IMR-90 (cell line): ENCODE measurements around the gene SEC14L1.

Experiments
- BHLHE40 ChIP-seq: fragments of 150-350 bp; IDR thresholded peaks from 2 replicates; pipeline ENCODE4 v1.6.1; 2016; ENCODE audit warnings: mild to moderate bottlenecking, low read depth, low read length
- POLR2A ChIP-seq: IDR thresholded peaks from 2 replicates; pipeline ENCODE4 v1.6.1; 2012; ENCODE audit warnings: mild to moderate bottlenecking, low read depth, low read length
- RFX5 ChIP-seq: IDR thresholded peaks from 2 replicates; pipeline ENCODE4 v1.8.0; 2012; ENCODE audit warnings: low read depth, mild to moderate bottlenecking, low read length, moderate library complexity
- TF ChIP-seq, protein P1 (sequence below): fragments of 150-350 bp; IDR thresholded peaks from 2 replicates; pipeline ENCODE4 v1.6.1; 2016; ENCODE audit warnings: low read depth, mild to moderate bottlenecking, low read length, moderate library complexity, borderline replicate concordance
- TF ChIP-seq, protein P2 (sequence below): conservative IDR thresholded peaks from 2 replicates; pipeline ENCODE4 v1.5.1; 2012; ENCODE audit warnings: mild to moderate bottlenecking, low read depth, low read length, improper control_type of control experiment

- TF ChIP-seq, protein P1, sequence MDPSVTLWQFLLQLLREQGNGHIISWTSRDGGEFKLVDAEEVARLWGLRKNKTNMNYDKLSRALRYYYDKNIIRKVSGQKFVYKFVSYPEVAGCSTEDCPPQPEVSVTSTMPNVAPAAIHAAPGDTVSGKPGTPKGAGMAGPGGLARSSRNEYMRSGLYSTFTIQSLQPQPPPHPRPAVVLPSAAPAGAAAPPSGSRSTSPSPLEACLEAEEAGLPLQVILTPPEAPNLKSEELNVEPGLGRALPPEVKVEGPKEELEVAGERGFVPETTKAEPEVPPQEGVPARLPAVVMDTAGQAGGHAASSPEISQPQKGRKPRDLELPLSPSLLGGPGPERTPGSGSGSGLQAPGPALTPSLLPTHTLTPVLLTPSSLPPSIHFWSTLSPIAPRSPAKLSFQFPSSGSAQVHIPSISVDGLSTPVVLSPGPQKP, result no peak
- no peak for TF ChIP-seq BHLHE40
- TF ChIP-seq, protein P2, sequence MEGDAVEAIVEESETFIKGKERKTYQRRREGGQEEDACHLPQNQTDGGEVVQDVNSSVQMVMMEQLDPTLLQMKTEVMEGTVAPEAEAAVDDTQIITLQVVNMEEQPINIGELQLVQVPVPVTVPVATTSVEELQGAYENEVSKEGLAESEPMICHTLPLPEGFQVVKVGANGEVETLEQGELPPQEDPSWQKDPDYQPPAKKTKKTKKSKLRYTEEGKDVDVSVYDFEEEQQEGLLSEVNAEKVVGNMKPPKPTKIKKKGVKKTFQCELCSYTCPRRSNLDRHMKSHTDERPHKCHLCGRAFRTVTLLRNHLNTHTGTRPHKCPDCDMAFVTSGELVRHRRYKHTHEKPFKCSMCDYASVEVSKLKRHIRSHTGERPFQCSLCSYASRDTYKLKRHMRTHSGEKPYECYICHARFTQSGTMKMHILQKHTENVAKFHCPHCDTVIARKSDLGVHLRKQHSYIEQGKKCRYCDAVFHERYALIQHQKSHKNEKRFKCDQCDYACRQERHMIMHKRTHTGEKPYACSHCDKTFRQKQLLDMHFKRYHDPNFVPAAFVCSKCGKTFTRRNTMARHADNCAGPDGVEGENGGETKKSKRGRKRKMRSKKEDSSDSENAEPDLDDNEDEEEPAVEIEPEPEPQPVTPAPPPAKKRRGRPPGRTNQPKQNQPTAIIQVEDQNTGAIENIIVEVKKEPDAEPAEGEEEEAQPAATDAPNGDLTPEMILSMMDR, result no peak
- TF ChIP-seq RFX5, result no peak
- no peak for TF ChIP-seq POLR2A
These were observed 93.9 kb downstream of the SEC14L1 start for GRCh38 chr17:77234695-77235094.
